HTR-8/SVneo (cell line): ENCODE data around the gene MACROH2A1.

Source experiments
- DNase-seq: peaks from one replicate; pipeline ENCODE4 v3.0.0; 2011; ENCODE audit warnings: low spot score, mixed read lengths; ENCODE audit not compliant: insufficient read length
- FAIRE-seq: peaks from 2 replicates; lab custom pipeline; 2011; peaks lifted over from hg19 to GRCh38; lab: Jason Lieb, UNC

MACROH2A1 gene

GRCh38 chr5:135437422-135437795, 38.4 kb upstream of the MACROH2A1 start:
- FAIRE-seq (no peak), DNase-seq (no peak)

- DNase-seq (no peak), FAIRE-seq (no peak)
Measured at GRCh38 chr5:135436951-135437418, 38.0 kb upstream of the MACROH2A1 start.

DNA sequence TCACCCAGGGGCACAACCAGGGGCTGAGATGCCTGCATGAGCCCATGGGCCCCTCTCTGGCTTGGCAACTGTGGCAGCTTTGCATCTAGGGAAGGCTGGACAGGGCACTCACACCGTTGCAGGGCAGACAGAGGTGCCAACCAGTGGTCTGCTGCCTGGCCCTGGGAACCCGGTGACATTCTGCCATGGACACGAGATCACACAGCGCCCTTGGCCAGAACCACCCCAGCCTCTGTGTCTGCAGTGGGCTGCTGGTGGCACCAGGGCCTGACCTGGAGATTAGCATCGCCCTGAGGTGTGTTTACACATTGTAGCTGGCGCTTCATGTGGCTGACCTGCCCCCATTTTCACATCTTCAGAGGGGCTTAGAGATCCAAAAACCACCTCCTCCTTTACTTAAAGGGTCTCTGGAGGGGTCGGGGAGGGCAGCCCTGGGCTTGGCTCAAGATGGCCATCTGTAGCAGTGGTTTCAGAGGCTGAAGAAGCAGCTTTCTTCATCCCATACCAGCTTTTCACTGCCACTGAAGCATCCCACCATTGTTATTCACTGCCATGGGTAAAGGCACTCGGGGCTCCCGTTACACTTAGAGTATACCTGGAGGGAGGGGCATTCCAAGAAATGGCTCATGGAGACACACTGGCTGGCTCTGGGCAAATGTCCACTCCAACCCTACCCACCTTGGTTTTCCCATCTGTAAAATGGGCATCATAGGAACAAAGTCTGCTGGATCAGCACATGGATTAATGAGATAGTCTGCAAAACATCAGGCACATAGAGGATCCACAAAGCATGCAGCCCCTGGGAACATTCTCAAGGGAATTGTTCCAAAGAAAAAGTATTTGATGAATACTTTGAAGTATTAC, 36.7 kb upstream of the MACROH2A1 start:
- FAIRE-seq (no peak), DNase-seq (no peak)

DNA sequence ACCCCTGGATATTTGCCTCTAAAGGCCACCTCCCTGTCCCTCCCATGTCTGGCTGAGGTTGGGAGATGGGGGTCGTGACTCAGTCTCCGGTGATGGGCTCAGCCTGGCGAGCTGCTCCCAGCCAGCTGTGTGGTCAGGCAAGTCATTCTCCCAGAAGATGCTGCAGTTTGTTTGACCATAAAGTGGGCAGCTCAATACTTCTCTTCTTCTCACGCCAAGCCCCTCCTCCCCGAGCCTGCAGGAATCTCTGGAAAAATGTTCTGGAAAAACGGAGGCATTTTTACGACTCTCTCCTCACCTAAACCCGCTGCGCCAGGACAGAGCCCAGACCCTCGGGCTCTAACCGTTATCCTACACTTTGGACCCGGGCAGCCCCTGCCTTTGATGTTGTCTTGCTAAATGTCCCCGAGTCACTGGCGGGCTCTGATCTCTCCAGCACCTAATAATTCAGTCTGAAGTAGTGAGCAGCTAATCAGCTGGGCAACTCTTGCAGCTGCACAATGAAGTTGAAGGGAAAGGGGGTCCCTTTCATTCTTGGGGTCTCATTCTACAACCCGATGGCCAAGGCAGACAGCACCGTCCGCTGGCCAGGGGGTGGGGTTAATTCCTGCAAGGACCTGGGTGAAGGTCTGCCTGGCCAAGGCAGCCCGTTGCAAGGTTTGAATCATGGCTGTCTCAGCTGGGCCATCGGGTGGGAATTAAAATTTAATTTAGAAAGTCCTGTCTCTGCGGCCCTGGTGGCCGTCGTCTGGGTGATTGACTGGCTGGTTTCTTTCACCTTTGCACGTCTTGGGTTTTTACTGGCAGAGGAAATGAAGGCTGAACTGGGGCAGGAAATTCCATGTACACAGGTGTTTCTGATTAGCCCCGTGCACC, 35.8 kb upstream of the MACROH2A1 start:
- DNase-seq, result no peak
- no peak for FAIRE-seq

- DNase-seq, result no peak
- no peak for FAIRE-seq
Measured at GRCh38 chr5:135433681-135434426, 34.8 kb upstream of the MACROH2A1 start.

DNA sequence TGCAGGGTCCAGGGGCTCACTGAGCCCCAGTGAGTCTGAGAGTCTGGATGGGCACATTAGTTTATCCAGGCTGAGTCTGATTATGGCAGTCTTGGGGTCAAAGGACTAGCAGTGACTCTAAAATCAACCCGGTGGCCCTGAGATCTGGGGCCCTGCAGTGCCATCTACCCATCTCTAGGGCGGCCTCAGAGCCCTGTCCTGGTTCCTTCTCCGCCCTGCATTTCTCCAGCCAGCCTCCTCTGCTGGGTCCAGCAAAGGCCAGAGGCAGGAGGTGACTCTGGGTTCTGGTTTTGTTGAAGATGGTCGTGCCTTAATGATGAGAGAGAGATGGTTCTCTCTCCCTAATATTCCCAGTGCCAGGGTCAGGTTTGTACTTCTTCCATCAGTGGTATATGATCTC, 33.1 kb upstream of the MACROH2A1 start:
- DNase-seq (no peak), FAIRE-seq (no peak)

GRCh38 chr5:135430135-135430437, 31.1 kb upstream of the MACROH2A1 start:
- DNase-seq, result no peak
- no peak for FAIRE-seq

- FAIRE-seq (no peak), DNase-seq (no peak)
Measured at GRCh38 chr5:135429301-135430134, 30.5 kb upstream of the MACROH2A1 start.

DNA sequence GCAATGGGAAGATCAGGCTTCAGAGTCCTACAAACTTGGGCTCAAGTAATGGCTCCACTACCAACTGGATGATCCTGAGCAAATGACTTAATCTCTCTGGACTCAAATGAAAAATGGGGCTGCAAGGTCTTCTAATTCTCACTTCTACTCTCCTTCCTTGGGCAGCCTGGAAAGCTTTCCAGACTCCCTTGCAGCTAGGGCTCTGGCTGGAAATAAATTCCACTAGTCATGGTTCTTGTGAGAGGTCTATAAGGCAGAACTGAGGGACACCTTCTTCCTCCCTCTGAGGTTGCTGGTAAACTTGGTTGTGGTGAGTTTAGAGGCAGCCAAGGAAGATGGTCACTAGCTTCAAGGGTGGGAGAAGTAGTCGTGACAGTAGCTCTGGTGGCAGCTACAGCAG, 29.6 kb upstream of the MACROH2A1 start:
- FAIRE-seq, result no peak
- DNase-seq, result no peak

DNA sequence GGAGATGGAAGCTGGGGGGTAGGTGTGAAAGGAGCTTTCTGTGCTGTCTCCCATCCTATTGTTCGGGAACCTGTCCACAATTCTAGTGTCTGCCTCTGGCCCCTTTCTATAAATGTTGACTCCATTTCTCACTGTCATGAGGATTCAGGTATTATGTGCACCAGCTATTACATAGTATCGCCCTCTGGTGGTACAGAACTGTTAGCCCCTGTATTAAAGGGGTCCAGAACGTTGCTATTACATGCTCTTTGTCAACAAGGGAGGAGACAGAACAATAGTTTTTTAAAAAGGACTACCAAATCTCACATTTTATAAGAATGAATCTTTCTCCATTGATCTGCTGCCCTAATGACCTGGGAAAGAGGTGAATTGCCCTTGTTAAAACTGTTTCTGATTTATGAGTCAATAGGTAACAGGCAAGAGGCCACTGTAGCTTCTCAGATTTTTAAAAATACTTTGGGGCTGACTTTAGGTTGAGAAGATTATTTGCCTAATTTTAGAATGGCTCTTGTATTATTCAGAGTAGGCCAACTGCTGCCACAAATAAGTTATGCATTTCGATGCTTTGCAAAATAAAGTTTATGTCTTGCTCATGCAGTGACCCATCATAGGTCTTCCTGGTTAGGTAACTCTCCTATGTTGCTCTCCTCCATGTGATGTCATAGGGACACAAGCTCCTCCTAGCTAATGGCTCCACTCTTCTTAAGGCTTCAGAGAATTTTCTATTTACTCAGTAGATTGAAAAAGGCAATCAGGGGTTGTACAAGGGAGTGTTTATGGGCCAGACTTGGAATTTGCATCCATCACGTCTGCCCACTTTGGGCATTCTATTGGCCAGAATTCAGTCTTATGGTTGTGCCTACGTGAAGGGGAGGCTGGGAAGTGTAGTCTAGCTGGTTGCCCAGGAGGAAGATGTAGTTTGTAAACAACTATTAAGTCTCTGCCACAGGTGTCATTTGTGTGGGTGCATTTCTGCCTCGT, 27.4 kb upstream of the MACROH2A1 start:
- peak; percentile 51 for FAIRE-seq

GRCh38 chr5:135425641-135426040, 26.6 kb upstream of the MACROH2A1 start:
- no peak for DNase-seq
- FAIRE-seq, result no peak

More for the DNA sequence above, 27.4 kb upstream of the MACROH2A1 start:
- peak; percentile 53 for DNase-seq

- DNase-seq (no peak), FAIRE-seq (no peak)
Measured at GRCh38 chr5:135423846-135424168, 24.8 kb upstream of the MACROH2A1 start.

DNA sequence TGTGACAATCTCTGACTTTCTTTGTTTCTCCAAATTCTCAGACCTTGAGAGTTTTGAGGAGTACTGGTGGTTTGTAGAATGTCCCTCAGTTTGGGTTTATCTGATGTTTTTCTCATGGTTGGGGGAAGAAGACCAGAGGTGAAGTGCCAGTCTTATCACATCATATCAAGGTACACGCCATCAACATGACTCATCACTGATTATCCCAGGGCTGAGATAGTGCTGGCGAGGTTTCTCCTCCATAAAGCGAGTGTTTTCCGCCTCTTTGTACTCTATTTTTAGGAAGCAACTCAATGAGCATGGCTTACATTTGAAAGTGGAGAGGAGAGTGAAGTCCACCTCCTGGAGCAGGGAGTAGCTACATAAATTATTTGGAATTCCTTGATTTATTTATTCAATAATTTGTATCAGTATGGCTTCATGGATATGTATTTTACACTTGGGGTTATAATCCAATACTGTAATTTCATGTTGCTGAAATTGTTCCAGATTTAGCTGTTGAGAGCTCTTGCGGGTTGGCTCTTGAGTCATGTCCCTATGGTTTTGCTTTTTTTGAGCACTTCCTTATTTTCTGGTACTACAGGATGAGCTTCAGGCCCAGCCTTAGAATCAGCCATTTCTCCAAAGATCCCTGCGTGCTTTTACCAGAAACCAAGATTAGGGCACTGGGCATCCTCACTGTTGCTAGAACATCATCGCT, 24.3 kb upstream of the MACROH2A1 start:
- DNase-seq, result no peak
- no peak for FAIRE-seq

DNA sequence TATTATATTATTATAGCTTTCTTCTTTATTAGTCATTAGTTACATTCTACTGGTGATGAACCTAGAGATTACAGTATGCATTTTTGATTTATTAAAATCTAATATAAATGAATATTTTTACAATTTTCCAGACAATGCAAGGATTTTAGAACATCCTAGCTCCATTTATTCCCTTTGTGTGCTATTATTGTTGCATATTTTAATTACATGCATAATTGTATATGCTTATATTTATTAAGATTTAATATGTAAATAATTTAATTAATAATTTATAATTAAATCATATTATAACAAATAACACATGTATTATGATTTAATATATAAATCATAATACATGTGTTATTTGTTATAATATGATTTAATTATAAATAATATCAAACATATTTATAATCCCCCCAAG, 23.4 kb upstream of the MACROH2A1 start:
- DNase-seq (no peak), FAIRE-seq (no peak)

DNA sequence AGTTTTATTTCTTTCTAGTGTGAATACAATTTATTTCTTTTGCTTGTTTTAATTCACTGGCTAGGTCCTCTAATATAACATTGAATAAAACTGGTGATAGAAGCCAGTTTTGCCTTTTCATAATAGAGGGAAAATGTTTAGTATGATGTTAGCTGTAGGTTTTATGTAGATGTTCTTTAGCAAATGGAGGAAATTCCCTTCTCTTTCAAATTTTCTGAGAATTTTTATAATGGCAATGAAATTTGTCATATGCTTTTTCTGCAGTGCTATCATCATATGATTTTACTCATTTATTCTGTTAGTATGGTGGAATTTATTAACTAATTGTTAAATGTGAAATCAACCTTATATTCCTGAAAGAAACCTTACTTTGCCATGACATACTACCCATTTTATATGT, 18.1 kb upstream of the MACROH2A1 start:
- DNase-seq, result no peak
- no peak for FAIRE-seq

DNA sequence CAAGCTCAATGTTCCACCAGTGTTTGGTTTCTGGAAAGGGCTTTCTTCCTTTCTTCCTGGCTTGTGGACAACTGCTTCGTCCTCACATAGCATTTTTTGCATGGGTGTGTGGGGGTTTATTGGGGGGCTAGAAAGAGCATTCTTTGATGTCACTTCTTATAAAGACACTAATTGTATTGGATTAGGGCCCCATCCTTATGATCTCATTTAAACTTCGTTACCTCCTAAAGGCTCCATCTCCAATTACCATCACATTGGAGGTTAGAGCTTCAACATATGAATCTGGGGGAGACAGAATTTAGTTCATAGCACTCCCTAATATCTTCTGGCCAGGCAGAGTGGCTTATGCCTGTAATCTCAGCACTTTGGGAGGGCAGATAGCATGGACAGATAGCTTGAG, 6.1 kb upstream of the MACROH2A1 start:
- FAIRE-seq, result no peak
- DNase-seq, result no peak

- no peak for DNase-seq
- no peak for FAIRE-seq
Measured at GRCh38 chr5:135402031-135402430, 3.0 kb upstream of the MACROH2A1 start.

DNA sequence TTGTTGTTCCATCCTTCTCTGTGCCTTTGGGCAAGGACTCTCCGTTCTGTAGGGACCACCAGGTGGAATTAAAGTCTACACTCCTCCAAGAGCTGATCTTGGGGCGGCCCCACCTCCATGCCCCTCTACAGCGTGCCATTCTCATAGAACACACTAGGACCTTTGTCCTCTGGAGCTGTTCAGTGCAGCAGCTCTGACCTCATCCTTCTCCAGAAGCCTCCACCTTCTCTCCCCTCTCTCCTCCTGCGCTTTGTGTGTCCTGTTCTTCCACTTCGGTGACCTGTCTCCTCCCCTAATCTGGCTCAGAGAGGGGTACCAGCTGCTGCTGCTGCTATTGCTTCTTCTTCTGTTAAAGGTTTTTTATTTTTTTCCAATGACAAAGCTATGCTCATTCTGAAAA, 1.8 kb upstream of the MACROH2A1 start:
- no peak for FAIRE-seq
- DNase-seq, result no peak
